ENCODE results near the gene CFAP20DC. TPM values are rescaled to one million over a fixed set of nuclear protein-coding genes. Genes with fewer than 3 reads are reported as not detected.

CFAP20DC gene
- total and polyA plus RNA-seq, 2 of the 8 experiments (the other 6 are each of a cell fraction or from before 2014, with no cell fraction given): 2.2 to 2.8 TPM

DNA sequence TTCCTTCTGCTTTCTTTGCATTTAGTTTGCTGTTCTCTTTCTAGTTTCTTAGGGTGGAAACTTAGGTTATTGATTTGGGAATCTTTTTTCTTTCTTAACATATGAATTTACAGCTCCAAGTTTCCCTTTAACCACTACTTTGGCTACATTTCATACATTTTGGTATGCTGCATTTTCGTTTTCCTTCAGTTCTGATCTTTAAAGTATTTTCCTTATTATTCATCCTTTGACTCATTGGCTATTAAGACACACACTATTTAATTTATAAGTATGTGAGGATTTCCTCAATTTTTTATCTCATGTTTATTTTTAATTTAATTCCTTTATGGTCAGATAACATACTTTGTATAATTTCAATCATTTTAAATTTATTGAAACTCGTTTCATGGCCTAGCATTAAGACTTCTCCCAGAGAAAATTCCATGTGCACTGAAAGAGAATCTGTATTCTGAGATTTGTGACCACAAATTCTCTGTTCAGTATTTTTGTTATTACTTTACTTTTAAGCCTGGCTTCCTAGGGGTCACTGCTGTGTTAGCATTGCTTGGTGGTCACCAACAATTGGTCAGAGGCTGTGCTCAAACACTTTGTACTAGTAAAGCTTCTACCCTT lies 87.7 kb downstream of the CFAP20DC start (continued):
- TF ChIP-seq, protein P1, sequence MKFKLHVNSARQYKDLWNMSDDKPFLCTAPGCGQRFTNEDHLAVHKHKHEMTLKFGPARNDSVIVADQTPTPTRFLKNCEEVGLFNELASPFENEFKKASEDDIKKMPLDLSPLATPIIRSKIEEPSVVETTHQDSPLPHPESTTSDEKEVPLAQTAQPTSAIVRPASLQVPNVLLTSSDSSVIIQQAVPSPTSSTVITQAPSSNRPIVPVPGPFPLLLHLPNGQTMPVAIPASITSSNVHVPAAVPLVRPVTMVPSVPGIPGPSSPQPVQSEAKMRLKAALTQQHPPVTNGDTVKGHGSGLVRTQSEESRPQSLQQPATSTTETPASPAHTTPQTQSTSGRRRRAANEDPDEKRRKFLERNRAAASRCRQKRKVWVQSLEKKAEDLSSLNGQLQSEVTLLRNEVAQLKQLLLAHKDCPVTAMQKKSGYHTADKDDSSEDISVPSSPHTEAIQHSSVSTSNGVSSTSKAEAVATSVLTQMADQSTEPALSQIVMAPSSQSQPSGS (IDR thresholded peaks at IDR 0.05; ENCODE audit: low read length): no peak
- TF ChIP-seq BCL11A (IDR thresholded peaks at IDR 0.05; ENCODE audit: low read depth in 2 of 2, low read length in 2 of 2) (no peak), CHD1 (IDR thresholded peaks at IDR 0.05; ENCODE audit: low read depth, low read length) (no peak), POU5F1 (IDR thresholded peaks at IDR 0.05; ENCODE audit: low read depth, low read length) (no peak), RNF2 (IDR thresholded peaks at IDR 0.05; ENCODE audit: borderline replicate concordance, low read depth, low read length, missing control alignments, poor library complexity, severe bottlenecking) (no peak), CBX5 (IDR thresholded peaks at IDR 0.05; ENCODE audit: low read depth, low read length) (no peak), JUN (IDR thresholded peaks at IDR 0.05; ENCODE audit: low read depth, low read length) (no peak), KDM1A (IDR thresholded peaks at IDR 0.05; ENCODE audit: borderline replicate concordance, low read length) (no peak), EZH2 (IDR thresholded peaks at IDR 0.05; ENCODE audit: low read depth, low read length, severe bottlenecking) (no peak)

Measured in H1 (cell line).